GM23338 (cell line): ENCODE measurements around the gene RAD51B. TPM values are rescaled to one million over a fixed set of nuclear protein-coding genes. Genes with fewer than 3 reads are reported as not detected.

ENCODE experiments used
- ATAC-seq: fragments of 200-7000 bp; cut with Tn5 transposase; 3 replicates; pipeline ENCODE4 v1.9.1; 2020
- DNase-seq: peaks from one replicate; pipeline ENCODE4 v3.0.0-alpha.2; 2015; ENCODE audit warnings: low spot score
- H2AFZ ChIP-seq: fragments of 200-600 bp; sonication (generic); 2 replicates; pipeline ENCODE4 v1.8.0; 2016; ENCODE audit warnings: antibody characterized with exemption, mild to moderate bottlenecking, moderate library complexity
- H3F3A ChIP-seq: fragments of 200-600 bp; sonication (generic); replicated peaks from 2 replicates; pipeline ENCODE4 v1.8.0; 2017; ENCODE audit warnings: antibody characterized with exemption, mixed run types, low read depth
- H3K27ac ChIP-seq: fragments of 200-600 bp; sonication (generic); 2 replicates; pipeline ENCODE4 v1.6.1; 2016; ENCODE audit warnings: low read depth
- H3K27me3 ChIP-seq: fragments of 200-600 bp; sonication (generic); 2 replicates; pipeline ENCODE4 v1.8.0; 2016; ENCODE audit warnings: mild to moderate bottlenecking, mixed run types, moderate library complexity; ENCODE audit not compliant: insufficient read depth
- H3K36me3 ChIP-seq: fragments of 200-600 bp; sonication (generic); 2 replicates; pipeline ENCODE4 v1.8.0; 2016; ENCODE audit warnings: mild to moderate bottlenecking; ENCODE audit not compliant: insufficient read depth
- H3K4me1 ChIP-seq: fragments of 200-600 bp; sonication (generic); 2 replicates; pipeline ENCODE4 v1.8.0; 2016; ENCODE audit warnings: mild to moderate bottlenecking, moderate library complexity; ENCODE audit not compliant: insufficient read depth
- H3K4me2 ChIP-seq: fragments of 200-600 bp; sonication (generic); 2 replicates; pipeline ENCODE4 v1.7.1; 2017; ENCODE audit warnings: mixed run types
- H3K4me3 ChIP-seq: fragments of 200-600 bp; sonication (generic); 2 replicates; pipeline ENCODE4 v1.6.1; 2016; ENCODE audit warnings: mixed run types
- H3K79me2 ChIP-seq: fragments of 200-600 bp; sonication (generic); replicated peaks from 2 replicates; pipeline ENCODE4 v1.8.0; 2017; ENCODE audit warnings: mild to moderate bottlenecking; ENCODE audit not compliant: insufficient read depth
- H3K9me2 ChIP-seq: fragments of 200-600 bp; sonication (generic); 2 replicates; pipeline ENCODE4 v1.8.0; 2017; ENCODE audit not compliant: insufficient read depth
- H4K20me1 ChIP-seq: fragments of 200-600 bp; sonication (generic); replicated peaks from 2 replicates; pipeline ENCODE4 v1.8.0; 2017; ENCODE audit warnings: mild to moderate bottlenecking; ENCODE audit not compliant: insufficient read depth
- H3K27ac Mint-ChIP-seq: 2 replicates; pipeline ENCODE4 v1.8.0; 2020; ENCODE audit warnings: inconsistent platforms, mild to moderate bottlenecking, moderate library complexity, mixed read lengths
- H3K27me3 Mint-ChIP-seq: 3 replicates; pipeline ENCODE4 v1.8.0; 2022; ENCODE audit warnings: low read depth, mild to moderate bottlenecking, moderate library complexity, mixed read lengths, inconsistent platforms; ENCODE audit not compliant: insufficient read depth, poor library complexity
- H3K36me3 Mint-ChIP-seq: 3 replicates; pipeline ENCODE4 v1.8.0; 2021; ENCODE audit warnings: low read depth, mild to moderate bottlenecking, inconsistent platforms, moderate library complexity, mixed read lengths
- H3K4me1 Mint-ChIP-seq: 3 replicates; pipeline ENCODE4 v1.8.0; 2020; ENCODE audit warnings: mild to moderate bottlenecking, inconsistent platforms, mixed read lengths
- H3K4me3 Mint-ChIP-seq: 3 replicates; pipeline ENCODE4 v1.8.0; 2021; ENCODE audit warnings: moderate library complexity, mild to moderate bottlenecking, inconsistent platforms, mixed read lengths
- H3K9me3 Mint-ChIP-seq: 3 replicates; pipeline ENCODE4 v1.8.0; 2020; ENCODE audit warnings: moderate library complexity, mild to moderate bottlenecking, inconsistent platforms, mixed read lengths
- CREB1 ChIP-seq: fragments of 250-450 bp; sonication (Bioruptor Pico); IDR thresholded peaks from 2 replicates; pipeline ENCODE4 v1.5.0; 2020; ENCODE audit warnings: low read depth, mild to moderate bottlenecking, moderate library complexity
- CTCF ChIP-seq, 2 experiments: fragments of 200-600 bp in 1 of 2; sonication (generic) in 1 of 2; conservative IDR thresholded peaks; 2 replicates each; pipeline versions ENCODE4 v1.5.1 to v1.6.1; 2016 to 2017; ENCODE audit warnings: antibody characterized with exemption in 2 of 2, low read depth in 2 of 2, mild to moderate bottlenecking in 2 of 2, moderate library complexity in 1 of 2
- EZH2 ChIP-seq: fragments of 200-600 bp; sonication (generic); IDR thresholded peaks from one replicate; pipeline ENCODE4 v1.8.0; 2017; ENCODE audit warnings: antibody characterized with exemption, mild to moderate bottlenecking, low read depth; ENCODE audit not compliant: unreplicated experiment
- JUNB ChIP-seq: IDR thresholded peaks from one replicate; pipeline ENCODE4 v1.6.1; 2016; ENCODE audit warnings: antibody characterized with exemption; ENCODE audit not compliant: unreplicated experiment
- POLR2AphosphoS5 ChIP-seq: IDR thresholded peaks from 2 replicates; pipeline ENCODE4 v1.6.1; 2016; ENCODE audit warnings: antibody characterized with exemption, low read depth
- STAT1 ChIP-seq: IDR thresholded peaks from one replicate; pipeline ENCODE4 v1.6.1; 2016; ENCODE audit warnings: antibody characterized with exemption; ENCODE audit not compliant: unreplicated experiment
- ZNF114 ChIP-seq: fragments of 250-450 bp; sonication (Bioruptor Pico); IDR thresholded peaks from 2 replicates; pipeline ENCODE4 v1.5.0; 2020; ENCODE audit warnings: mild to moderate bottlenecking, moderate library complexity
- ZNF331 ChIP-seq: fragments of 250-450 bp; sonication (Bioruptor Pico); IDR thresholded peaks from 2 replicates; pipeline ENCODE4 v1.5.0; 2020; ENCODE audit warnings: low read depth, mild to moderate bottlenecking, moderate library complexity
- polyA plus RNA-seq: library from polyadenylated mRNA; unstranded; fragments of >200 nt; fragmentation: Nextera tagmentation; extraction: Ambion mirVana; gene quantifications from 2 replicates; pipeline ENCODE4 v1.2.1, GENCODE V29; 2016
- total RNA-seq: library from RNA; depleted of rRNA; stranded (reverse); fragments of >200 nt; shearing (Covaris generic); gene quantifications from 2 replicates; pipeline ENCODE4 v1.2.3, GENCODE V29; 2014
- TF ChIP-seq, protein P1 (sequence below): IDR thresholded peaks from 2 replicates; pipeline ENCODE4 v1.6.1; 2016; ENCODE audit warnings: antibody characterized with exemption
- TF ChIP-seq, protein P2 (sequence below): fragments of 250-450 bp; sonication (Bioruptor Pico); IDR thresholded peaks from 2 replicates; pipeline ENCODE4 v1.5.0; 2020; ENCODE audit warnings: mild to moderate bottlenecking, moderate library complexity
- TF ChIP-seq, protein P3 (sequence below): IDR thresholded peaks from one replicate; pipeline ENCODE4 v1.6.1; 2018; ENCODE audit warnings: antibody characterized with exemption; ENCODE audit not compliant: unreplicated experiment

RAD51B gene
- total and polyA plus RNA-seq, 2 experiments from 2014 or later: 15.7 to 29.1 TPM

- H3K4me1 ChIP-seq: peaks cover 15% of the 10 kb centered on the region
- H3K36me3 Mint-ChIP-seq: peaks cover 6% of the 10 kb centered on the region; the same call in 2 of the 3 replicates
- H3K27ac Mint-ChIP-seq: no peak overlapping the region
- no peak for DNase-seq
- no peak overlapping the region for H2AFZ ChIP-seq
- no peak overlapping the region for H3K4me3 ChIP-seq
- no peaks in the 10 kb centered on the region for H3F3A ChIP-seq
- no peak overlapping the region for H3K4me3 Mint-ChIP-seq
- H3K27ac ChIP-seq: no peak overlapping the region
- H3K9me2 ChIP-seq: no peaks in the 10 kb centered on the region
- peaks cover 39% of the 10 kb centered on the region for H3K4me1 Mint-ChIP-seq
- no peaks in the 10 kb centered on the region for H3K27me3 ChIP-seq
- H3K9me3 Mint-ChIP-seq: peaks cover 5% of the 10 kb centered on the region; the same call in 2 of the 3 replicates
- H4K20me1 ChIP-seq: no peaks in the 10 kb centered on the region
- H3K79me2 ChIP-seq: no peaks in the 10 kb centered on the region
- H3K27me3 Mint-ChIP-seq: peaks cover 31% of the 10 kb centered on the region
- H3K4me2 ChIP-seq: no peak overlapping the region
- H3K36me3 ChIP-seq: no peaks in the 10 kb centered on the region
- no peak for ATAC-seq
- no peak for TF ChIP-seq CREB1 (CRISPR knock-in tag)
- TF ChIP-seq EZH2: no peak
- TF ChIP-seq, protein P1, sequence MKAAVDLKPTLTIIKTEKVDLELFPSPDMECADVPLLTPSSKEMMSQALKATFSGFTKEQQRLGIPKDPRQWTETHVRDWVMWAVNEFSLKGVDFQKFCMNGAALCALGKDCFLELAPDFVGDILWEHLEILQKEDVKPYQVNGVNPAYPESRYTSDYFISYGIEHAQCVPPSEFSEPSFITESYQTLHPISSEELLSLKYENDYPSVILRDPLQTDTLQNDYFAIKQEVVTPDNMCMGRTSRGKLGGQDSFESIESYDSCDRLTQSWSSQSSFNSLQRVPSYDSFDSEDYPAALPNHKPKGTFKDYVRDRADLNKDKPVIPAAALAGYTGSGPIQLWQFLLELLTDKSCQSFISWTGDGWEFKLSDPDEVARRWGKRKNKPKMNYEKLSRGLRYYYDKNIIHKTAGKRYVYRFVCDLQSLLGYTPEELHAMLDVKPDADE: no peak
- TF ChIP-seq STAT1: no peak
- no peak for TF ChIP-seq CTCF (conservative IDR thresholded peaks at IDR 0.05; ENCODE audit: low read depth in 2 of 2)
- TF ChIP-seq ZNF114 (CRISPR knock-in tag): no peak
- TF ChIP-seq, protein P2, sequence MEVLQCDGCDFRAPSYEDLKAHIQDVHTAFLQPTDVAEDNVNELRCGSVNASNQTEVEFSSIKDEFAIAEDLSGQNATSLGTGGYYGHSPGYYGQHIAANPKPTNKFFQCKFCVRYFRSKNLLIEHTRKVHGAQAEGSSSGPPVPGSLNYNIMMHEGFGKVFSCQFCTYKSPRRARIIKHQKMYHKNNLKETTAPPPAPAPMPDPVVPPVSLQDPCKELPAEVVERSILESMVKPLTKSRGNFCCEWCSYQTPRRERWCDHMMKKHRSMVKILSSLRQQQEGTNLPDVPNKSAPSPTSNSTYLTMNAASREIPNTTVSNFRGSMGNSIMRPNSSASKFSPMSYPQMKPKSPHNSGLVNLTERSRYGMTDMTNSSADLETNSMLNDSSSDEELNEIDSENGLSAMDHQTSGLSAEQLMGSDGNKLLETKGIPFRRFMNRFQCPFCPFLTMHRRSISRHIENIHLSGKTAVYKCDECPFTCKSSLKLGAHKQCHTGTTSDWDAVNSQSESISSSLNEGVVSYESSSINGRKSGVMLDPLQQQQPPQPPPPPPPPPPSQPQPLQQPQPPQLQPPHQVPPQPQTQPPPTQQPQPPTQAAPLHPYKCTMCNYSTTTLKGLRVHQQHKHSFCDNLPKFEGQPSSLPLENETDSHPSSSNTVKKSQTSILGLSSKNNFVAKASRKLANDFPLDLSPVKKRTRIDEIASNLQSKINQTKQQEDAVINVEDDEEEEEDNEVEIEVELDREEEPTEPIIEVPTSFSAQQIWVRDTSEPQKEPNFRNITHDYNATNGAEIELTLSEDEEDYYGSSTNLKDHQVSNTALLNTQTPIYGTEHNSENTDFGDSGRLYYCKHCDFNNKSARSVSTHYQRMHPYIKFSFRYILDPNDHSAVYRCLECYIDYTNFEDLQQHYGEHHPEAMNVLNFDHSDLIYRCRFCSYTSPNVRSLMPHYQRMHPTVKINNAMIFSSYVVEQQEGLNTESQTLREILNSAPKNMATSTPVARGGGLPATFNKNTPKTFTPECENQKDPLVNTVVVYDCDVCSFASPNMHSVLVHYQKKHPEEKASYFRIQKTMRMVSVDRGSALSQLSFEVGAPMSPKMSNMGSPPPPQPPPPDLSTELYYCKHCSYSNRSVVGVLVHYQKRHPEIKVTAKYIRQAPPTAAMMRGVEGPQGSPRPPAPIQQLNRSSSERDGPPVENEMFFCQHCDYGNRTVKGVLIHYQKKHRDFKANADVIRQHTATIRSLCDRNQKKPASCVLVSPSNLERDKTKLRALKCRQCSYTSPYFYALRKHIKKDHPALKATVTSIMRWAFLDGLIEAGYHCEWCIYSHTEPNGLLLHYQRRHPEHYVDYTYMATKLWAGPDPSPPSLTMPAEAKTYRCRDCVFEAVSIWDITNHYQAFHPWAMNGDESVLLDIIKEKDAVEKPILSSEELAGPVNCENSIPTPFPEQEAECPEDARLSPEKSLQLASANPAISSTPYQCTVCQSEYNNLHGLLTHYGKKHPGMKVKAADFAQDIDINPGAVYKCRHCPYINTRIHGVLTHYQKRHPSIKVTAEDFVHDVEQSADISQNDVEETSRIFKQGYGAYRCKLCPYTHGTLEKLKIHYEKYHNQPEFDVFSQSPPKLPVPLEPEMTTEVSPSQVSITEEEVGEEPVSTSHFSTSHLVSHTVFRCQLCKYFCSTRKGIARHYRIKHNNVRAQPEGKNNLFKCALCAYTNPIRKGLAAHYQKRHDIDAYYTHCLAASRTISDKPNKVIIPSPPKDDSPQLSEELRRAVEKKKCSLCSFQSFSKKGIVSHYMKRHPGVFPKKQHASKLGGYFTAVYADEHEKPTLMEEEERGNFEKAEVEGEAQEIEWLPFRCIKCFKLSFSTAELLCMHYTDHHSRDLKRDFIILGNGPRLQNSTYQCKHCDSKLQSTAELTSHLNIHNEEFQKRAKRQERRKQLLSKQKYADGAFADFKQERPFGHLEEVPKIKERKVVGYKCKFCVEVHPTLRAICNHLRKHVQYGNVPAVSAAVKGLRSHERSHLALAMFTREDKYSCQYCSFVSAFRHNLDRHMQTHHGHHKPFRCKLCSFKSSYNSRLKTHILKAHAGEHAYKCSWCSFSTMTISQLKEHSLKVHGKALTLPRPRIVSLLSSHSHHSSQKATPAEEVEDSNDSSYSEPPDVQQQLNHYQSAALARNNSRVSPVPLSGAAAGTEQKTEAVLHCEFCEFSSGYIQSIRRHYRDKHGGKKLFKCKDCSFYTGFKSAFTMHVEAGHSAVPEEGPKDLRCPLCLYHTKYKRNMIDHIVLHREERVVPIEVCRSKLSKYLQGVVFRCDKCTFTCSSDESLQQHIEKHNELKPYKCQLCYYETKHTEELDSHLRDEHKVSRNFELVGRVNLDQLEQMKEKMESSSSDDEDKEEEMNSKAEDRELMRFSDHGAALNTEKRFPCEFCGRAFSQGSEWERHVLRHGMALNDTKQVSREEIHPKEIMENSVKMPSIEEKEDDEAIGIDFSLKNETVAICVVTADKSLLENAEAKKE (CRISPR knock-in tag): no peak
- TF ChIP-seq, protein P3, sequence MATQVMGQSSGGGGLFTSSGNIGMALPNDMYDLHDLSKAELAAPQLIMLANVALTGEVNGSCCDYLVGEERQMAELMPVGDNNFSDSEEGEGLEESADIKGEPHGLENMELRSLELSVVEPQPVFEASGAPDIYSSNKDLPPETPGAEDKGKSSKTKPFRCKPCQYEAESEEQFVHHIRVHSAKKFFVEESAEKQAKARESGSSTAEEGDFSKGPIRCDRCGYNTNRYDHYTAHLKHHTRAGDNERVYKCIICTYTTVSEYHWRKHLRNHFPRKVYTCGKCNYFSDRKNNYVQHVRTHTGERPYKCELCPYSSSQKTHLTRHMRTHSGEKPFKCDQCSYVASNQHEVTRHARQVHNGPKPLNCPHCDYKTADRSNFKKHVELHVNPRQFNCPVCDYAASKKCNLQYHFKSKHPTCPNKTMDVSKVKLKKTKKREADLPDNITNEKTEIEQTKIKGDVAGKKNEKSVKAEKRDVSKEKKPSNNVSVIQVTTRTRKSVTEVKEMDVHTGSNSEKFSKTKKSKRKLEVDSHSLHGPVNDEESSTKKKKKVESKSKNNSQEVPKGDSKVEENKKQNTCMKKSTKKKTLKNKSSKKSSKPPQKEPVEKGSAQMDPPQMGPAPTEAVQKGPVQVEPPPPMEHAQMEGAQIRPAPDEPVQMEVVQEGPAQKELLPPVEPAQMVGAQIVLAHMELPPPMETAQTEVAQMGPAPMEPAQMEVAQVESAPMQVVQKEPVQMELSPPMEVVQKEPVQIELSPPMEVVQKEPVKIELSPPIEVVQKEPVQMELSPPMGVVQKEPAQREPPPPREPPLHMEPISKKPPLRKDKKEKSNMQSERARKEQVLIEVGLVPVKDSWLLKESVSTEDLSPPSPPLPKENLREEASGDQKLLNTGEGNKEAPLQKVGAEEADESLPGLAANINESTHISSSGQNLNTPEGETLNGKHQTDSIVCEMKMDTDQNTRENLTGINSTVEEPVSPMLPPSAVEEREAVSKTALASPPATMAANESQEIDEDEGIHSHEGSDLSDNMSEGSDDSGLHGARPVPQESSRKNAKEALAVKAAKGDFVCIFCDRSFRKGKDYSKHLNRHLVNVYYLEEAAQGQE: no peak
- no peak for TF ChIP-seq JUNB
- no peak for TF ChIP-seq POLR2AphosphoS5
- TF ChIP-seq ZNF331 (CRISPR knock-in tag): no peak
These were observed 870.7 kb downstream of the RAD51B start for GRCh38 chr14:68690089-68690958.
